ENCODE results near the gene PTF1A.

The PTF1A gene

DNA sequence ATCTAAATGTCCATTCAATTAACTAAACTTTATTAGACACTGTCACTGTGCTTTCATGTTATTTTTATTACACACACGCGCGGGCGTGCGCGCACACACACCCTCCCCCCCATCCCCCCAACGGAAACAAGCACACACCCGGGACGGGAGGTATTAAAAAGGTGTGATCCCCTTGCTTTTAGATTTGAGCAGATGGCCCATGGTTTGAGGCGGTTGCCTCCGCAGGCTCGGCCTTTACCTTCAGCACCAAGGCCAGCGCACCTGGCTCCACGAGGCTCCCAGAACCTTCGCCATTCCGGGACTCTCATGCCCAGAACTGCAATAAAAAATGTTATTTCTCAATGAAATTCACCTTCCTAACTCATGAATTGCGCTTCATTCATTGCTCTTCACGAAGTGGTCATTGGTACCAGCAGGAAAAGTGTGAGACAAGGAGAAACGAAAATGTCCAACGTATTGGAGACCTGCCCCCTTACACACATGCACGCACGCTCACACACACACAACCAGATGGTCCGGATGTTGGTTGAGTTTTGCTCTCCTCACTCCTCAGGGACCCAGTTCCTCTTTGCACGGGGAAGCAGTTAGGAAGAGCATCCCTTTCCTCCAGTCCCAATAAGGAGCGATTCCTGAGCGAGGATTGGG, 20.8 kb upstream of the PTF1A start:
- Histone ChIP-seq H3K27me3 (ENCODE audit: insufficient read depth, low read length) (peaks cover 72% of the 10 kb centered on the region), H3K36me3 (ENCODE audit: insufficient read depth, low read length) (no peaks in the 10 kb centered on the region), H2AFZ (ENCODE audit: low read depth, low read length) (no peak overlapping the region), H3K4me1 (ENCODE audit: insufficient read depth, low read length) (peaks cover 14% of the 10 kb centered on the region), H3K4me3 (ENCODE audit: low read length) (no peak overlapping the region), H3K9me3 (ENCODE audit: low read length) (peaks cover 2% of the 10 kb centered on the region)

DNA sequence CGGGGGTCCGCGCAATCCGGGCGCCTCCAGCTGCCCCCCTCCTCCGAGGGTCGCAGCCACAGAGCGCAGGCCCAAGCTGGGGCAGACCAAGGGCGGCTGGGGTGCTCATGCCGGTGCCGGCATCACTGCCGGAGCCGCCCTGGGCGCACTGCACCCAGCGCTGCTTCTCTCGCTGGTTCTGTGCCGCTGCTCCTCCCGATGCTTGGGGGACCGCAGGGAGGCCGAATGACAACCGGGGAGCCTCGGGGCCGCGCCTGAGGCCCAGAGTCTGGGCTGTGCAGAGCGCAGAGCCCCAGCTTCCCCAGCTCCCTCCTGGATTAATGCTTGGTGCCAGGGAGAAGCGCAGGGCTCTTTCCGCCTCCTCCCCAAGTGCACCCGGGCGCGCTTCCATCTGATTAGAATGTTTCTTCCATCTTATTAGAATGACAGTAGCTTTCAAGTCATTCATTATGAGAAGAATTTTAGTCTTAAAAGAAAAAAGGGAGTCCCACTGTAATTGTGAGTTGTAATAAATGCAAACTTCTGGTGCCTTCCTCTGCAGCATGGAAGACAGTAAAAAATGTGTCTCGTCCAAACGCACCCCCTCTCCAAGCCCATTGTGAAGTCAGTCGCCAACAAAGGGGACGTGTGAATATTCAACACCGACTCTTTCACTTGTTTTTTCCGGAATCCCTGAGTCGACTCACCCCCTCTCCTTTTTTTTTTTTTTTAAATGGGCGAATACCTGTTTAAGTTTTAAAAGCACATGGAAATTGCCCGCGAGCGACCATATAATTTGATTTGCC, 19.5 kb upstream of the PTF1A start:
- H3K4me3 ChIP-seq (ENCODE audit: low read length), result peak overlapping the region; percentile 34

GRCh38 chr10:23173214-23174073, 18.7 kb upstream of the PTF1A start:
- no peaks in the 10 kb centered on the region for H3K36me3 ChIP-seq (ENCODE audit: insufficient read depth, low read length)
- H3K4me1 ChIP-seq (ENCODE audit: insufficient read depth, low read length), result peaks cover 14% of the 10 kb centered on the region
- H2AFZ ChIP-seq (ENCODE audit: low read depth, low read length), result peak overlapping the region; percentile 27
- peaks cover 86% of the 10 kb centered on the region for H3K27me3 ChIP-seq (ENCODE audit: insufficient read depth, low read length)
- H3K9me3 ChIP-seq (ENCODE audit: low read length), result peaks cover 2% of the 10 kb centered on the region
- H3K4me3 ChIP-seq (ENCODE audit: low read length), result peak overlapping the region; percentile 34

More for the DNA sequence above, 19.5 kb upstream of the PTF1A start:
- H3K27me3 ChIP-seq (ENCODE audit: insufficient read depth, low read length), result peaks cover 82% of the 10 kb centered on the region
- peak overlapping the region; percentile 27 for H2AFZ ChIP-seq (ENCODE audit: low read depth, low read length)
- no peaks in the 10 kb centered on the region for H3K36me3 ChIP-seq (ENCODE audit: insufficient read depth, low read length)
- H3K4me1 ChIP-seq (ENCODE audit: insufficient read depth, low read length), result peaks cover 14% of the 10 kb centered on the region
- peaks cover 2% of the 10 kb centered on the region for H3K9me3 ChIP-seq (ENCODE audit: low read length)

GRCh38 chr10:23174074-23174976, 17.8 kb upstream of the PTF1A start:
- Histone ChIP-seq H3K36me3 (ENCODE audit: insufficient read depth, low read length) (no peaks in the 10 kb centered on the region), H3K27me3 (ENCODE audit: insufficient read depth, low read length) (peaks cover 91% of the 10 kb centered on the region), H3K4me3 (ENCODE audit: low read length) (peak overlapping the region; percentile 34), H2AFZ (ENCODE audit: low read depth, low read length) (no peak overlapping the region), H3K9me3 (ENCODE audit: low read length) (peaks cover 2% of the 10 kb centered on the region), H3K4me1 (ENCODE audit: insufficient read depth, low read length) (peaks cover 14% of the 10 kb centered on the region)

GRCh38 chr10:23174977-23175512, 17.1 kb upstream of the PTF1A start:
- Histone ChIP-seq H3K4me1 (ENCODE audit: insufficient read depth, low read length) (peaks cover 14% of the 10 kb centered on the region), H3K9me3 (ENCODE audit: low read length) (peaks cover 2% of the 10 kb centered on the region), H2AFZ (ENCODE audit: low read depth, low read length) (no peak overlapping the region), H3K4me3 (ENCODE audit: low read length) (no peak overlapping the region), H3K27me3 (ENCODE audit: insufficient read depth, low read length) (peaks cover 91% of the 10 kb centered on the region), H3K36me3 (ENCODE audit: insufficient read depth, low read length) (no peaks in the 10 kb centered on the region)

DNA sequence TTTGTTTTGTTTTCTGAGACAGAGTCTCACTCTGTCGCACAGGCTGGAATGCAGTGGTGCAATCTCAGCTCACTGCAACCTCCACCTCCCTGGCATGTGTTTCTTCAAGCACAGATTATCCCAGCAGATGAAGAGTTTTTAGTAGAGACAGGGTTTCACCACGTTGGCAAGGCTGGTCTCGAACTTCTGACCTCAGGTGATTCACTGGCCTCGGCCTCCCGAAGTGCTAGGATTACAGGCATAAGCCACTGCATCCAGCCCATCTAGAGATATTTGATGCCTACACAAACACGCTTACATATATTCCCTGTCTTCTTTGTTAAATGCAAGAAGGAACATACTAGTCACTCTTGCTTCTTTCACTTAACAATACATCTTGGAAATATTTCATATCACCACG, 5.9 kb upstream of the PTF1A start:
- Histone ChIP-seq H3K4me3 (ENCODE audit: low read length) (no peak overlapping the region), H3K9me3 (ENCODE audit: low read length) (no peaks in the 10 kb centered on the region), H3K4me1 (ENCODE audit: insufficient read depth, low read length) (peaks cover 10% of the 10 kb centered on the region), H2AFZ (ENCODE audit: low read depth, low read length) (no peak overlapping the region), H3K36me3 (ENCODE audit: insufficient read depth, low read length) (no peaks in the 10 kb centered on the region), H3K27me3 (ENCODE audit: insufficient read depth, low read length) (peaks cover 55% of the 10 kb centered on the region)

DNA sequence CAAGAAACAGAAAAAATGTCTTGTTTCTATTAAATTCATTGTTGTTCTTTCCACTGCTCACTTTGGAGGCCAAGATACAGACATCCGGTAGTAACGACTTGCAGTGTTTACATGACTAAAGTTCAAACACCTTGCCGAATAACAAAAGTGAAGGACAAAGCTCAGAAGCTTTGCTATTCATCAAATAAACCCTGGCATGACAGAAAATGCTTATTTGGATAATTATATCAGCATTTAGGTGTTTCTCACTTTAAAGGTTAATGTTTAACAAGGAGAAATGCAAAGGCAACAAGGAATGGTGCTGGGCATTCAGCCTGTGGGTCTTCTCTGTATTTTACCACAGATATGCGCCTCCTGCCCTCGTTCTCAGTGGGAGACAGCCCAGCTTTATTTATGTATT, 5.4 kb upstream of the PTF1A start:
- no peaks in the 10 kb centered on the region for H3K9me3 ChIP-seq (ENCODE audit: low read length)

DNA sequence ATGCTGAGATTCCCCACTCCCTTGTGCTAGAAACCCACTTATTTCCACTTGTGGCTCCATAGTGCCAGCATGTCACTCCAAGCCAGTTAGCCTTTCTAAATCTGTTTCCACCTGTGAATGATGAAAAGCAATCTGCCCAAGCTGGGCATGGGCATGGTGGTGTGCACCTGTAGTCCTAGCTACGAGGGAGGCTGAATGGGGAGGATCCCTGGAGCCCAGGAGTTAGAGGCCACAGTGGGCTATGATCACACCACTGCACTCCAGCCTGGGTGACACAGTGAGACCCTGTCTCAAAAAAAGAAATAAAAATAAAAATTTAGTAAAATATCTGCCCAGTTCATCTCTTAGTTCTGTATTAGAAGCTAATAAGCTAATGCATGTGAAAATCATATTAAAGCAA, 5.0 kb upstream of the PTF1A start:
- Histone ChIP-seq H3K36me3 (ENCODE audit: insufficient read depth, low read length) (no peaks in the 10 kb centered on the region), H3K9me3 (ENCODE audit: low read length) (no peaks in the 10 kb centered on the region), H3K27me3 (ENCODE audit: insufficient read depth, low read length) (peaks cover 65% of the 10 kb centered on the region), H3K4me1 (ENCODE audit: insufficient read depth, low read length) (peaks cover 18% of the 10 kb centered on the region), H3K4me3 (ENCODE audit: low read length) (no peak overlapping the region), H2AFZ (ENCODE audit: low read depth, low read length) (no peak overlapping the region)

More for the DNA sequence above, 5.4 kb upstream of the PTF1A start:
- peaks cover 61% of the 10 kb centered on the region for H3K27me3 ChIP-seq (ENCODE audit: insufficient read depth, low read length)
- no peak overlapping the region for H3K4me3 ChIP-seq (ENCODE audit: low read length)
- H3K4me1 ChIP-seq (ENCODE audit: insufficient read depth, low read length), result peaks cover 16% of the 10 kb centered on the region
- H2AFZ ChIP-seq (ENCODE audit: low read depth, low read length), result no peak overlapping the region
- no peaks in the 10 kb centered on the region for H3K36me3 ChIP-seq (ENCODE audit: insufficient read depth, low read length)

GRCh38 chr10:23189024-23189423, 3.1 kb upstream of the PTF1A start:
- H3K27me3 ChIP-seq (ENCODE audit: insufficient read depth, low read length), result peaks cover 77% of the 10 kb centered on the region
- no peaks in the 10 kb centered on the region for H3K9me3 ChIP-seq (ENCODE audit: low read length)
- no peak overlapping the region for H3K4me3 ChIP-seq (ENCODE audit: low read length)
- H2AFZ ChIP-seq (ENCODE audit: low read depth, low read length), result no peak overlapping the region
- peaks cover 18% of the 10 kb centered on the region for H3K4me1 ChIP-seq (ENCODE audit: insufficient read depth, low read length)
- no peaks in the 10 kb centered on the region for H3K36me3 ChIP-seq (ENCODE audit: insufficient read depth, low read length)

GRCh38 chr10:23190872-23191763, 994 bp upstream of the PTF1A start:
- Histone ChIP-seq H3K36me3 (ENCODE audit: insufficient read depth, low read length) (no peaks in the 10 kb centered on the region), H3K4me1 (ENCODE audit: insufficient read depth, low read length) (peaks cover 26% of the 10 kb centered on the region), H3K9me3 (ENCODE audit: low read length) (no peaks in the 10 kb centered on the region), H3K4me3 (ENCODE audit: low read length) (no peak overlapping the region), H3K27me3 (ENCODE audit: insufficient read depth, low read length) (peaks cover 88% of the 10 kb centered on the region), H2AFZ (ENCODE audit: low read depth, low read length) (no peak overlapping the region)

DNA sequence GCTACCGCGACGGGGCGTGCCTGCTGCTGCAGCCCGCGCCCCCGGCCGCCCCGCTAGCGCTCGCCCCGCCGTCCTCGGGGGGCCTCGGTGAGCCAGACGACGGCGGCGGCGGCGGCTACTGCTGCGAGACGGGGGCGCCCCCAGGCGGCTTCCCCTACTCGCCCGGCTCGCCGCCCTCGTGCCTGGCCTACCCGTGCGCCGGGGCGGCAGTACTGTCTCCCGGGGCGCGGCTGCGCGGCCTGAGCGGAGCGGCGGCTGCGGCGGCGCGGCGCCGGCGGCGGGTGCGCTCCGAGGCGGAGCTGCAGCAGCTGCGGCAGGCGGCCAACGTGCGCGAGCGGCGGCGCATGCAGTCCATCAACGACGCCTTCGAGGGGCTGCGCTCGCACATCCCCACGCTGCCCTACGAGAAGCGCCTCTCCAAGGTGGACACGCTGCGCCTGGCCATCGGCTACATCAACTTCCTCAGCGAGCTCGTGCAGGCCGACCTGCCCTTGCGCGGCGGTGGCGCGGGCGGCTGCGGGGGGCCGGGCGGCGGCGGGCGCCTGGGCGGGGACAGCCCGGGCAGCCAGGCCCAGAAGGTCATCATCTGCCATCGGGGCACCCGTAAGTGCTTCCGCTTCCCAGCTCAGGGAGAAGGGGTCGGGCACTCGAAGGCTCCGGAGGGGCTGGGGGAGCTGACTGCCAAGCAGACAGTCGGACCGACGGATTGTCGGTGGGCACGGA, 761 bp downstream of the PTF1A start:
- Histone ChIP-seq H3K36me3 (ENCODE audit: insufficient read depth, low read length) (no peaks in the 10 kb centered on the region), H3K27me3 (ENCODE audit: insufficient read depth, low read length) (peaks cover 92% of the 10 kb centered on the region), H3K4me1 (ENCODE audit: insufficient read depth, low read length) (peaks cover 33% of the 10 kb centered on the region), H3K9me3 (ENCODE audit: low read length) (no peaks in the 10 kb centered on the region), H2AFZ (ENCODE audit: low read depth, low read length) (no peak overlapping the region), H3K4me3 (ENCODE audit: low read length) (no peak overlapping the region)

Data from neuron (in vitro differentiated cells).